Liver (tissue), 9 donors: ENCODE data around the gene NAPB. TPM values are rescaled to one million over a fixed set of nuclear protein-coding genes. Genes with fewer than 3 reads are reported as not detected.

Source experiments
- DNase-seq: peaks from one replicate; pipeline ENCODE4 v3.0.0-alpha.2; 2017; ENCODE audit warnings: low spot score
- H3K27ac ChIP-seq, 2 donors: one replicate each; pipeline ENCODE4 v1.7.0; 2013; ENCODE audit warnings: inconsistent platforms in 2 of 2, low read length in 2 of 2, control low read depth in 1 of 2, low read depth in 1 of 2, mild to moderate bottlenecking in 1 of 2
- H3K27me3 ChIP-seq, 4 donors: one replicate each; pipeline versions ENCODE4 v1.6.1 to v1.7.0; 2013; ENCODE audit warnings: low read length in 3 of 4, inconsistent platforms in 1 of 4, mild to moderate bottlenecking in 1 of 4, moderate library complexity in 1 of 4; ENCODE audit not compliant: control insufficient read depth in 4 of 4, insufficient read depth in 4 of 4
- H3K36me3 ChIP-seq, 4 donors: one replicate each; pipeline versions ENCODE4 v1.6.1 to v1.7.0; 2013; ENCODE audit warnings: low read length in 3 of 4, mild to moderate bottlenecking in 3 of 4, low read depth in 1 of 4, moderate library complexity in 1 of 4; ENCODE audit not compliant: control insufficient read depth in 4 of 4, insufficient read depth in 3 of 4
- H3K4me1 ChIP-seq, 4 donors: one replicate each; pipeline versions ENCODE4 v1.6.1 to v1.7.0; 2013; ENCODE audit warnings: low read length in 3 of 4, mild to moderate bottlenecking in 3 of 4, moderate library complexity in 1 of 4; ENCODE audit not compliant: control insufficient read depth in 4 of 4, insufficient read depth in 4 of 4
- H3K4me3 ChIP-seq, 3 donors: one replicate each; pipeline versions ENCODE4 v1.6.1 to v1.7.0; 2013; ENCODE audit warnings: low read length in 3 of 3, control low read depth in 1 of 3, low read depth in 1 of 3, mild to moderate bottlenecking in 1 of 3
- H3K9ac ChIP-seq, 2 donors: one replicate each; pipeline ENCODE4 v1.7.0; 2013; ENCODE audit warnings: low read length in 2 of 2, mild to moderate bottlenecking in 2 of 2, moderate library complexity in 2 of 2, control low read depth in 1 of 2, low read depth in 1 of 2
- H3K9me3 ChIP-seq, 4 donors: one replicate each; pipeline versions ENCODE4 v1.6.1 to v1.7.0; 2013; ENCODE audit warnings: low read length in 3 of 4; ENCODE audit not compliant: control insufficient read depth in 4 of 4
- ATF3 ChIP-seq: IDR thresholded peaks from 2 replicates; pipeline ENCODE4 v1.6.1; 2016; ENCODE audit warnings: antibody characterized with exemption
- CTCF ChIP-seq: fragments of 150-350 bp; IDR thresholded peaks from 2 replicates; pipeline ENCODE4 v1.5.1; 2017; ENCODE audit warnings: improper control_type of control experiment, low read depth, low read length; ENCODE audit not compliant: missing input control
- EGR1 ChIP-seq, 2 donors: IDR thresholded peaks; 2 replicates each; pipeline ENCODE4 v1.6.1; 2016 to 2018; ENCODE audit warnings: antibody characterized with exemption in 2 of 2, low read depth in 2 of 2
- FOXA1 ChIP-seq: IDR thresholded peaks from 2 replicates; pipeline ENCODE4 v1.6.1; 2016; ENCODE audit warnings: antibody characterized with exemption
- FOXA2 ChIP-seq: IDR thresholded peaks from 2 replicates; pipeline ENCODE4 v1.6.1; 2016; ENCODE audit warnings: antibody characterized with exemption
- GABPA ChIP-seq, 2 donors: IDR thresholded peaks in 1 of 2; conservative IDR thresholded peaks in 1 of 2; 2 replicates each; pipeline ENCODE4 v1.6.1; 2016; ENCODE audit warnings: antibody characterized with exemption in 2 of 2, mild to moderate bottlenecking in 1 of 2, moderate library complexity in 1 of 2
- HNF4A ChIP-seq, 2 donors: conservative IDR thresholded peaks; 2 replicates each; pipeline ENCODE4 v1.6.1; 2016; ENCODE audit warnings: antibody characterized with exemption in 2 of 2, mild to moderate bottlenecking in 2 of 2
- HNF4G ChIP-seq: IDR thresholded peaks from 2 replicates; pipeline ENCODE4 v1.6.1; 2016; ENCODE audit warnings: antibody characterized with exemption
- JUND ChIP-seq, 2 donors: IDR thresholded peaks; 2 replicates each; pipeline ENCODE4 v1.6.1; 2016; ENCODE audit warnings: antibody characterized with exemption in 2 of 2
- MAX ChIP-seq: IDR thresholded peaks from 2 replicates; pipeline ENCODE4 v1.6.1; 2016; ENCODE audit warnings: antibody characterized with exemption
- NR2F2 ChIP-seq: IDR thresholded peaks from 2 replicates; pipeline ENCODE4 v1.6.1; 2016; ENCODE audit warnings: antibody characterized with exemption
- RAD21 ChIP-seq, 2 donors: IDR thresholded peaks; 2 replicates each; pipeline ENCODE4 v1.6.1; 2016; ENCODE audit warnings: antibody characterized with exemption in 2 of 2, mild to moderate bottlenecking in 2 of 2
- REST ChIP-seq: IDR thresholded peaks from 2 replicates; pipeline ENCODE4 v1.6.1; 2016; ENCODE audit warnings: antibody characterized with exemption, mild to moderate bottlenecking
- RXRA ChIP-seq, 2 donors: IDR thresholded peaks; 2 replicates each; pipeline ENCODE4 v1.6.1; 2017 to 2018; ENCODE audit warnings: antibody characterized with exemption in 2 of 2, mild to moderate bottlenecking in 1 of 2
- SP1 ChIP-seq: IDR thresholded peaks from 2 replicates; pipeline ENCODE4 v1.6.1; 2018; ENCODE audit warnings: antibody characterized with exemption, mild to moderate bottlenecking
- TAF1 ChIP-seq: conservative IDR thresholded peaks from 2 replicates; pipeline ENCODE4 v1.6.1; 2016; ENCODE audit warnings: antibody characterized with exemption, mild to moderate bottlenecking
- YY1 ChIP-seq: IDR thresholded peaks from 2 replicates; pipeline ENCODE4 v1.6.1; 2016; ENCODE audit warnings: antibody characterized with exemption, mild to moderate bottlenecking
- ZBTB33 ChIP-seq: IDR thresholded peaks from 2 replicates; pipeline ENCODE4 v1.6.1; 2016; ENCODE audit warnings: antibody characterized with exemption
- WGBS: extraction: QIAGEN DNeasy Blood & Tissue Kit; methylation state at CpG from one replicate; pipeline ENCODE4 v1.1.7; 2013; 5-methylcytosine and 5-hydroxymethylcytosine counted together
- polyA plus RNA-seq, 2 donors: library from polyadenylated mRNA; stranded (reverse) in 1 of 2; unstranded in 1 of 2; fragments of 200-250 nt in 1 of 2; fragments of >200 nt in 1 of 2; fragmentation: Nextera tagmentation in 1 of 2; extraction: Ambion mirVana in 1 of 2; gene quantifications; one replicate each; pipeline versions ENCODE4 v1.2.1 to v1.2.3, GENCODE V29; 2013 to 2015
- total RNA-seq, 2 donors: library from RNA; depleted of rRNA; stranded (reverse); fragments of >200 nt; gene quantifications; one replicate each; pipeline ENCODE4 v1.2.3, GENCODE V29; 2014
- donor health status: healthy.
- donor health status: healthy.
- donor health status: healthy.
- donor health status: healthy.
- donor health status: healthy.

The NAPB gene
- total and polyA plus RNA-seq, 4 donors = 2.4 to 10.6 (median 4.5) TPM

- TF ChIP-seq FOXA2 = no peak
- TF ChIP-seq HNF4G = no peak
- no peak for TF ChIP-seq EGR1 (IDR thresholded peaks at IDR 0.05; ENCODE audit: low read depth in 2 of 2)
- TF ChIP-seq CTCF = no peak
- no peak for TF ChIP-seq RAD21 (IDR thresholded peaks at IDR 0.05)
- no peak for TF ChIP-seq SP1
- TF ChIP-seq YY1 = no peak
Measured at GRCh38 chr20:23337312-23337711, 84.0 kb downstream of the NAPB start (continued).

GRCh38 chr20:23336476-23336875 lies 84.8 kb downstream of the NAPB start:
- WGBS = 92% methylated on average over 5 of the region's 5 CpGs
- H3K27ac ChIP-seq = no peak overlapping the region
- no peak overlapping the region for H3K4me3 ChIP-seq
- no peaks in the 10 kb centered on the region for H3K36me3 ChIP-seq
- no peaks in the 10 kb centered on the region for H3K9me3 ChIP-seq
- no peaks in the 10 kb centered on the region for H3K4me1 ChIP-seq
- no peak for DNase-seq
- no peak overlapping the region for H3K9ac ChIP-seq
- TF ChIP-seq HNF4A (conservative IDR thresholded peaks at IDR 0.05) (no peak), EGR1 (IDR thresholded peaks at IDR 0.05; ENCODE audit: low read depth in 2 of 2) (no peak), SP1 (no peak), FOXA2 (no peak), MAX (no peak), REST (no peak), TAF1 (no peak), HNF4G (no peak), FOXA1 (no peak), YY1 (no peak), ATF3 (no peak), CTCF (no peak), ZBTB33 (no peak), GABPA (IDR thresholded peaks at IDR 0.05 in 1 of 2, conservative IDR thresholded peaks at IDR 0.05 in 1 of 2) (no peak), RXRA (IDR thresholded peaks at IDR 0.05) (no peak), NR2F2 (no peak), JUND (IDR thresholded peaks at IDR 0.05) (no peak), RAD21 (IDR thresholded peaks at IDR 0.05) (no peak)
- no peaks in the 10 kb centered on the region for H3K27me3 ChIP-seq
